SJSA1 (cell line): ENCODE measurements around the gene SCRG1. TPM values are rescaled to one million over a fixed set of nuclear protein-coding genes. Genes with fewer than 3 reads are reported as not detected.

ENCODE experiments used
- DNase-seq, 2 experiments: peaks; one replicate each; pipeline ENCODE4 v3.0.0-alpha.2; 2015 to 2020; ENCODE audit warnings: low spot score in 2 of 2, low read depth in 1 of 2
- H3K27ac ChIP-seq: fragments of 250-450 bp; sonication (Bioruptor Pico); 2 replicates; pipeline ENCODE4 v1.5.1; 2020; ENCODE audit warnings: mild to moderate bottlenecking, moderate library complexity
- H3K27me3 ChIP-seq: fragments of 250-450 bp; sonication (Bioruptor Pico); replicated peaks from 2 replicates; pipeline ENCODE4 v1.5.1; 2020; ENCODE audit warnings: mild to moderate bottlenecking, moderate library complexity
- H3K36me3 ChIP-seq: fragments of 250-450 bp; sonication (Bioruptor Pico); 2 replicates; pipeline ENCODE4 v1.5.1; 2020; ENCODE audit warnings: mild to moderate bottlenecking
- H3K4me1 ChIP-seq: fragments of 250-450 bp; sonication (Bioruptor Pico); replicated peaks from 2 replicates; pipeline ENCODE4 v1.6.1; 2021; ENCODE audit warnings: mild to moderate bottlenecking
- H3K4me3 ChIP-seq: fragments of 250-450 bp; sonication (Bioruptor Pico); 2 replicates; pipeline ENCODE4 v1.5.1; 2020; ENCODE audit warnings: mild to moderate bottlenecking
- H3K9me3 ChIP-seq: fragments of 250-450 bp; sonication (Bioruptor Pico); replicated peaks from 2 replicates; pipeline ENCODE4 v1.5.1; 2020; ENCODE audit warnings: mild to moderate bottlenecking
- total RNA-seq: library from RNA; depleted of rRNA; stranded (reverse); fragments of >200 nt; shearing (Covaris generic); gene quantifications from 2 replicates; pipeline ENCODE4 v1.2.3, GENCODE V29; 2014

The SCRG1 gene
- total RNA-seq, 1 experiment from 2014 or later = not detected

DNA sequence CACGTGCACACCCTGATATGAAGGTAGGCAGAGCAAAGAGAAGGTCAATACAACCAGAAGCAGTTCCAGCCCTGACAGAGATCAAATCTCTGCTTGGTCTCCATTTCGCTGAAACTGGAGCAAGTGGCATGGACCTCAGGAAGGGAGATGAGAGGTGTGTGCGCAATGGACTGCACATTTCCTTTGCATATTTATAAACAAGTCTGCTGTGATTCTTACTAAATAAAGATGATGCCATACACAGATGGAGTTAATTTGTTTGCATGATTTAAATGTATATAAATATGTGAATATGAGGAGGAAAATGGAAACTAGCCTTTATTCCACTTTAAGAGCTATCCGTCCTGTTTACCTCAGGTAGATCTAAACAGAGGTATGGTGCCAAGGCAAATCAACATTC is 2.1 kb upstream of the SCRG1 start:
- Histone ChIP-seq H3K4me1 (no peaks in the 10 kb centered on the region), H3K4me3 (no peak overlapping the region), H3K36me3 (no peaks in the 10 kb centered on the region), H3K9me3 (no peaks in the 10 kb centered on the region), H3K27ac (no peak overlapping the region), H3K27me3 (no peaks in the 10 kb centered on the region)
- DNase-seq = no peak

DNA sequence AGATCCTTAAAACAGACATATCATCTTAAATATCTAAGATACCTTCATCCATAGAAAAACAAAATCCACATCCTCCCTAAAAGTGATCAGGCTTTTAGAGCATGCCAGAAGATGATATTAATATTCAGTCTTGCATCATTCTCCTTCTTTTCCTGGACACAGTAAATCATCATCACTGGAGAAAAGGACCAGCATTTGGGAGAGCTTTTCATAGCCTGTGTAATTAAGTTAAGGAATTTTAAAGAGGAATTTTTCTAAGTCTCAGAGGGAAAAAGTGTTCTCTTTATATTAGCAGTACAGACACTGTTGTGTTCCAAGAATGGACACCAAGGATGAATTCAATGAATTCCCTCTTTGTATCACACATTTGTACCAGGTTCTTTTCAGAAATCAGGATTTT is 696 bp downstream of the SCRG1 start:
- no peak overlapping the region for H3K4me3 ChIP-seq

DNA sequence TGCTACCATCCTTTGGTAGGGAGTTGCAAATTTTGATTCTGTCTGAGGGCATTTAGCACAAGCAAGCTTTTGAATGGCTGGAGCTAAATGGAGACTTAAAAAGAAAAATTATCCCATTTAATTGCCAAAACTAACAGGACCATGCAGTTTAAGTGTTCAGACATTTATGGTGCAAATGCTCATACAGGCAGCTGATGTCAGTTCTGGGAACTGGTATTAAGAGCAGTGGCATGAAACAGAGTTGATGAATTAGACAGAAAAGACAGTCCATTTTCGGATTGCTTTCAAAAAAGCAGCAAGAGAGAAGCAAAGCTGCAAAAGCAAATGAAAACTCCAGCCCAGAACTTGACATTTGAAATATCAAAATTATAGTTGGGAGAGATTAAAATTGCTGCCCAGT is 1.3 kb downstream of the SCRG1 start:
- H3K36me3 ChIP-seq = no peaks in the 10 kb centered on the region
- no peaks in the 10 kb centered on the region for H3K9me3 ChIP-seq
- H3K27ac ChIP-seq = no peak overlapping the region
- no peak for DNase-seq
- H3K4me1 ChIP-seq = no peaks in the 10 kb centered on the region
- no peak overlapping the region for H3K4me3 ChIP-seq
- H3K27me3 ChIP-seq = no peaks in the 10 kb centered on the region

More for the DNA sequence above, 696 bp downstream of the SCRG1 start:
- H3K4me1 ChIP-seq = no peaks in the 10 kb centered on the region
- no peaks in the 10 kb centered on the region for H3K9me3 ChIP-seq
- H3K27me3 ChIP-seq = no peaks in the 10 kb centered on the region
- DNase-seq = no peak
- no peak overlapping the region for H3K27ac ChIP-seq
- H3K36me3 ChIP-seq = no peaks in the 10 kb centered on the region

- no peaks in the 10 kb centered on the region for H3K4me1 ChIP-seq
- no peaks in the 10 kb centered on the region for H3K27me3 ChIP-seq
These were observed 7.2 kb downstream of the SCRG1 start for GRCh38 chr4:173391701-173392100.

DNA sequence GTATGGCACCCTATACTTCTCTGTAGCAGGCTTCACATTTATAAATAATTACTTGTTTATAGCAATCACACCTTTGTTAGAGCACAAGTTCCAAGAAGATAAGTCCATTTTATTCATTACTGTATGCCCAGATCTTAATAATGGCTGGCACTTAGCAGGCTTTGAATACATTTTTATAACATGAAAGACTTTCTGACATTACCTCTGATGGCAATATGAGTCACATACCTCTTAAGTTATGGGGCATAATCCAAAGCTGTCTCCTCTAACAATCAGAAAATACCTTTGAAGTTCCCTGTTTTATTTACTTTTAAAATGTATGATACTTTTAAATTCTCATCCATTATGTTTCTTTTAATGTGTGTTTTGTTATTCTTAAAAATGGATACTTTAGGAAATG is 12.2 kb downstream of the SCRG1 start:
- H3K4me1 ChIP-seq = no peaks in the 10 kb centered on the region
- H3K27me3 ChIP-seq = no peaks in the 10 kb centered on the region
- no peak overlapping the region for H3K27ac ChIP-seq
- H3K36me3 ChIP-seq = no peaks in the 10 kb centered on the region
- no peak overlapping the region for H3K4me3 ChIP-seq
- no peaks in the 10 kb centered on the region for H3K9me3 ChIP-seq
- no peak for DNase-seq

More at GRCh38 chr4:173391701-173392100, 7.2 kb downstream of the SCRG1 start:
- Histone ChIP-seq H3K27ac (no peak overlapping the region), H3K4me3 (no peak overlapping the region), H3K36me3 (no peaks in the 10 kb centered on the region), H3K9me3 (no peaks in the 10 kb centered on the region)
- no peak for DNase-seq

- Histone ChIP-seq H3K27me3 (no peaks in the 10 kb centered on the region), H3K4me3 (no peak overlapping the region)
These were observed 16.6 kb downstream of the SCRG1 start for GRCh38 chr4:173382349-173382748.

GRCh38 chr4:173381610-173382009 is 17.3 kb downstream of the SCRG1 start:
- no peaks in the 10 kb centered on the region for H3K27me3 ChIP-seq
- H3K36me3 ChIP-seq = no peaks in the 10 kb centered on the region
- H3K9me3 ChIP-seq = no peaks in the 10 kb centered on the region
- H3K4me1 ChIP-seq = no peaks in the 10 kb centered on the region
- H3K4me3 ChIP-seq = no peak overlapping the region
- H3K27ac ChIP-seq = no peak overlapping the region
- no peak for DNase-seq

More at GRCh38 chr4:173382349-173382748, 16.6 kb downstream of the SCRG1 start:
- Histone ChIP-seq H3K9me3 (no peaks in the 10 kb centered on the region), H3K4me1 (no peaks in the 10 kb centered on the region), H3K36me3 (no peaks in the 10 kb centered on the region), H3K27ac (no peak overlapping the region)
- DNase-seq = no peak

GRCh38 chr4:173380987-173381386 is 17.9 kb downstream of the SCRG1 start:
- H3K9me3 ChIP-seq = no peaks in the 10 kb centered on the region
- H3K27ac ChIP-seq = no peak overlapping the region
- no peak for DNase-seq
- H3K4me1 ChIP-seq = no peaks in the 10 kb centered on the region
- H3K4me3 ChIP-seq = no peak overlapping the region
- H3K36me3 ChIP-seq = peaks cover 2% of the 10 kb centered on the region; the same call in 1 of the 2 replicates
- no peaks in the 10 kb centered on the region for H3K27me3 ChIP-seq

DNA sequence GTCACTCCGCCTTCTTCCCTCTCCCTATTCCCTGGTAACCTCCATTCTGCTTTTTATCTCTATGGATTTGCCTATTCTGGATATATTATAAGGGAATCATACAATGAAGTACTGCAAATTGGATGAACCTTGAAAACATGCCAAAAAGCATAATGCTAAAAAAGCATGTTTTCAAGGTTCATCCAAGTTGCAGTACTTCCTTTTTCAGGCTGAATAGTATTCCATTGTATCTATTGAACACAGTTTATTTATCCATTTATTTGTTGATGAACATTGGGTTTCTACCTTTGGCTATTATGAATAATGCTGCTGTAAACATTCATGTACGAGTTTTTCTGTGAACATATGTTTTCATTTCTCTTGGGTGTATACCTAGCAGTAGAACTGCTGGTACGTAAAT is 19.0 kb downstream of the SCRG1 start:
- H3K4me3 ChIP-seq = no peak overlapping the region
- no peak for DNase-seq

GRCh38 chr4:173374588-173374987 is 24.3 kb downstream of the SCRG1 start:
- Histone ChIP-seq H3K27ac (no peak overlapping the region), H3K4me1 (peaks cover 6% of the 10 kb centered on the region), H3K9me3 (no peaks in the 10 kb centered on the region), H3K4me3 (no peak overlapping the region), H3K36me3 (peaks cover 16% of the 10 kb centered on the region), H3K27me3 (no peaks in the 10 kb centered on the region)
- no peak for DNase-seq

More for the DNA sequence above, 19.0 kb downstream of the SCRG1 start:
- Histone ChIP-seq H3K27me3 (no peaks in the 10 kb centered on the region), H3K9me3 (no peaks in the 10 kb centered on the region), H3K27ac (no peak overlapping the region), H3K4me1 (no peaks in the 10 kb centered on the region), H3K36me3 (peaks cover 7% of the 10 kb centered on the region; the same call in 1 of the 2 replicates)

DNA sequence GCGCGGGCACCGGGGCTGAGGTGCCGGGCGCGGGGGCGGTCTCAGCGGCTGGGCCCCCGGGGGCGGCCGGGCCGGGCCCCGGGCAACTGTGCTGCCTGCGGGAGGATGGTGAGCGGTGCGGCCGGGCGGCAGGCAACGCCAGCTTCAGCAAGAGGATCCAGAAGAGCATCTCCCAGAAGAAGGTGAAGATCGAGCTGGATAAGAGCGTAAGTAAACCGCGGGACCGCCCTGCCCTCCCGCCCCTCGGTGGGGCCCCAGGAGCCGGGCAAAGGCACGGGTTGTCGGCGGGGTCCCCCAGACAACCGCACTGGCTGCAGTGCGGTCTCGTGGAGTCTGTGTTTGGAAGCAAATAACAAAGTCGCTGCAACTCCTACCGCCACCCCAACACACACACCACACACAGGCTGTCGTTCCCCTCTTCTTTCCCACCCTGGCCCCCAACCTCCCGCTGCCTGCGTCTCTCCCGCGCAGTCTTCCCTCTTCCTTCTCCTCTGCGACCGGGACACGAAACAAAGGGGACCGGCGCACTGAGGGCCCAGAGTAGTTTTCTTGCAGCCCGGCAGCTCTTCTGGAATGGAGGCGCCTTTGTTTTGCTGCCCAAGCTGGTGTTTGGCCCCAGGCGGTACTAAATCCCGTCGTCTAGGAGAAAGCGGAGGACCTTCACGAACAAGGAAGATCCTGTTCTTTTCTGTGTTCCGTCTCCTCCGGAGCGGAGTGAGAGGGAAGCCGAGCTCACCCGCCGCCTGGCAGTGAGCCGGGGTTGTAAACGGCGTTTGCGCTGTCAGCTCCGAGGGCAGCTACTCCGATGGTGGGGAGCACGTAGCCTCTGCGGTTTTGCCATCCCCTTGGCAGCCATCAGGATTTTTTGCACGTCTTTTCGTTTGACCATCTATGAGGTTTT is 27.4 kb downstream of the SCRG1 start:
- no peaks in the 10 kb centered on the region; the same call in 1 of the 2 replicates for H3K9me3 ChIP-seq
- H3K4me1 ChIP-seq = peaks cover 13% of the 10 kb centered on the region
- no peaks in the 10 kb centered on the region for H3K27me3 ChIP-seq
- H3K4me3 ChIP-seq = peak overlapping the region; percentile 86
- DNase-seq = peak; percentile 58 to 69
- H3K27ac ChIP-seq = no peak overlapping the region
- H3K36me3 ChIP-seq = peaks cover 16% of the 10 kb centered on the region

DNA sequence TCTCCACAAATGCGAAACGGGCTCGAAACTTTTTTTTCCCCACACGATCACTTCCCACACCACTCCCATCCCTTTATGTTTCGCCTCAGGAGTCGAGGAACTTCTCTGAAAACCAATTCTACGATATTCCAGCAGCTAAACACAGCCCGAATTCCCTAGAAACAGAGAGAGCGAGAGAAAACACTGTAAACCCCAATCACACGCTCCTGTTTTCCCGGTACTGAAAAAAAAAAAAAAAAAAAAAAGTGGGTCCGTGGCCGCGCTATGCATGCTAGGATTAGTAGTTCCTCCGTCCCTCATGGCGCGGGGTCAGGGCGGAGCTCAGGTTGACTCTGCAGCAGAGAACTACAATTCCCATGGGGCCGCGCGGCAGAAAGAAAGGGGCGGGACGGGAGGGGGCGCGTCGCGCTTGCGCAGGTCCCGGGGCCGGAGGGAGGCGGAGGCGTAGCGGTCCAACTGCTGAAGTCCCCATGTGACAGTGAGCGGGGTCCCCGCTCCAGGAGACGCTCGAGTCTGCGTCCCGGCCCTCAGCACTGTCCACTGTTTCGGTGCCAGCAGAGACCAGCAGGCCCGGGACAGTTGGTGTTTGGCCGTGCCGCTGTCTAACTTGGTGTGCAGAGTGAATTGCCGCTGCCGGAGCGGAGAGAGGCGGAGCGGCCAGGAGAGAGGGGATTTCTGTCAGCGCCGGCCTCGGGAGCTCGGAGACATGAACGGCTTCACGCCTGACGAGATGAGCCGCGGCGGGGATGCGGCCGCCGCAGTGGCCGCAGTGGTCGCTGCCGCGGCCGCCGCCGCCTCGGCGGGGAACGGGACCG is 28.2 kb downstream of the SCRG1 start, which contains the start of gene SAP30:
TSS of gene SAP30 (plus strand) at position 478 of the 815 bp plus-strand sequence. CDS start at position 707, 229 bp downstream.
- Histone ChIP-seq H3K27ac (peak within 1 kb of the TSS; percentile 82), H3K4me1 (peaks cover 13% of the 10 kb centered on the region), H3K9me3 (no peaks in the 10 kb centered on the region; the same call in 1 of the 2 replicates), H3K4me3 (peak within 1 kb of the TSS; percentile 86), H3K36me3 (peaks cover 10% of the 10 kb centered on the region), H3K27me3 (no peaks in the 10 kb centered on the region)
- peak; percentile 97 to 98 for DNase-seq

DNA sequence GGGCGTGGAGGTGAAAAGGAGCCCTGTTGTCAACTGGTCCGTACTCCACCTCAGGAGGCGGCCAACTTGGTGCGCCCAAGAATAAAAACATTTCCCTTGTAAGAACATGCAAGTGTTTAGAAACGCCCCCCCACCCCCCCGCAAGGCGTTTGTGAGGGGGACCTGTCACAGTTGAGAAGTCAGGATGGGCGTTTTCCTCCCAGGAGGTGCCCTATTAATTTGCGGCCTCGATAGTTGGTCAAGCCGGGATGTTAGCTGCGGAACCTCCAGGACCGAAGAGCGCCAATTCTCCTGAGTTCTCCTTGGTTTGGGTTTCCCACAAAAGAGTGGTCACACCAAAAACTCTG is 28.8 kb downstream of the SCRG1 start:
- Histone ChIP-seq H3K36me3 (peaks cover 9% of the 10 kb centered on the region), H3K4me1 (peaks cover 13% of the 10 kb centered on the region), H3K4me3 (peak overlapping the region; percentile 86), H3K27me3 (no peaks in the 10 kb centered on the region), H3K9me3 (no peaks in the 10 kb centered on the region; the same call in 1 of the 2 replicates), H3K27ac (peak overlapping the region; percentile 82)
- no peak for DNase-seq

GRCh38 chr4:173367946-173368345 is 31.0 kb downstream of the SCRG1 start:
- H3K27ac ChIP-seq = no peak overlapping the region
- no peaks in the 10 kb centered on the region; the same call in 1 of the 2 replicates for H3K9me3 ChIP-seq
- H3K4me1 ChIP-seq = peaks cover 13% of the 10 kb centered on the region
- no peaks in the 10 kb centered on the region for H3K27me3 ChIP-seq
- H3K4me3 ChIP-seq = no peak overlapping the region
- DNase-seq = no peak
- peaks cover 5% of the 10 kb centered on the region; the same call in 1 of the 2 replicates for H3K36me3 ChIP-seq
